H1 (cell line): ENCODE results near the gene COL21A1. TPM values are rescaled to one million over a fixed set of nuclear protein-coding genes. Genes with fewer than 3 reads are reported as not detected.

ENCODE experiments used
- CTCF ChIA-PET: fragments of 300-600 bp; sonication (Branson Sonifier 250); formaldehyde crosslinking; loops from one replicate; lab custom pipeline; 2021; ENCODE audit not compliant: partially characterized antibody; lab: Charles Lee
- POLR2A ChIA-PET: fragments of 300-600 bp; sonication (Branson Sonifier 250); formaldehyde crosslinking; loops from one replicate; lab custom pipeline; 2021; ENCODE audit warnings: inconsistent platforms; ENCODE audit not compliant: partially characterized antibody; lab: Charles Lee
- DNase-seq, 2 experiments: peaks; one replicate each; pipeline versions ENCODE4 v3.0.0 to v3.0.0-alpha.2; 2010 to 2022; ENCODE audit warnings: low spot score in 2 of 2, low read depth in 1 of 2, mixed read lengths in 1 of 2
- FAIRE-seq: peaks from 2 replicates; lab custom pipeline; 2011; peaks lifted over from hg19 to GRCh38; lab: Jason Lieb, UNC
- H2AFZ ChIP-seq: 2 replicates; pipeline ENCODE4 v1.8.1; 2012; ENCODE audit warnings: low read length, inconsistent platforms
- H2AK5ac ChIP-seq: 2 replicates; pipeline ENCODE4 v1.6.1; 2013; ENCODE audit warnings: low read depth, low read length
- H2BK120ac ChIP-seq: replicated peaks from 2 replicates; pipeline ENCODE3; 2013; ENCODE audit warnings: low read depth, low read length, inconsistent platforms
- H2BK12ac ChIP-seq: 2 replicates; pipeline ENCODE4 v1.6.1; 2013; ENCODE audit warnings: low read depth, low read length
- H2BK15ac ChIP-seq: 2 replicates; pipeline ENCODE4 v1.6.1; 2013; ENCODE audit warnings: low read length
- H2BK20ac ChIP-seq: 2 replicates; pipeline ENCODE4 v1.6.1; 2013; ENCODE audit warnings: low read length
- H2BK5ac ChIP-seq: 2 replicates; pipeline ENCODE4 v1.6.1; 2013; ENCODE audit warnings: low read depth, low read length
- H3K14ac ChIP-seq: 2 replicates; pipeline ENCODE4 v1.6.1; 2013; ENCODE audit warnings: inconsistent platforms; ENCODE audit not compliant: insufficient read length
- H3K18ac ChIP-seq: 2 replicates; pipeline ENCODE4 v1.6.1; 2013; ENCODE audit warnings: low read length; ENCODE audit errors: extremely low read depth
- H3K23ac ChIP-seq: 2 replicates; pipeline ENCODE4 v1.6.1; 2013; ENCODE audit warnings: inconsistent platforms; ENCODE audit not compliant: insufficient read length
- H3K23me2 ChIP-seq: 2 replicates; pipeline ENCODE4 v1.6.1; 2013; ENCODE audit warnings: low read depth, low read length
- H3K27ac ChIP-seq: 2 replicates; pipeline ENCODE4 v1.6.1; 2011; ENCODE audit warnings: low read depth, low read length, inconsistent platforms
- H3K27me3 ChIP-seq, 4 experiments: replicated peaks in 1 of 4; 1 replicate in 1 of 4; 2 replicates in 3 of 4; pipeline versions ENCODE4 v1.6.1 to v1.8.1; 2011 to 2013; ENCODE audit warnings: low read length in 3 of 4, mild to moderate bottlenecking in 3 of 4, inconsistent platforms in 2 of 4, mixed read lengths in 2 of 4, moderate library complexity in 1 of 4; ENCODE audit not compliant: control insufficient read depth in 3 of 4, insufficient read depth in 3 of 4; ENCODE audit errors: extremely low read depth in 1 of 4
- H3K36me3 ChIP-seq, 4 experiments: 2 replicates each; pipeline versions ENCODE4 v1.6.1 to v1.8.1; 2011 to 2013; ENCODE audit warnings: mild to moderate bottlenecking in 4 of 4, low read length in 3 of 4, moderate library complexity in 2 of 4, control low read depth in 1 of 4, inconsistent platforms in 1 of 4; ENCODE audit not compliant: insufficient read depth in 4 of 4, control insufficient read depth in 2 of 4
- H3K4ac ChIP-seq: replicated peaks from 2 replicates; pipeline ENCODE3; 2013; ENCODE audit warnings: low read length, low read depth, mixed read lengths, inconsistent platforms; ENCODE audit not compliant: insufficient read length
- H3K4me1 ChIP-seq, 4 experiments: replicated peaks in 1 of 4; 1 replicate in 1 of 4; 2 replicates in 3 of 4; pipeline versions ENCODE4 v1.6.1 to v1.8.1; 2011 to 2013; ENCODE audit warnings: low read length in 3 of 4, inconsistent platforms in 2 of 4, mixed read lengths in 1 of 4; ENCODE audit not compliant: insufficient read depth in 4 of 4, control insufficient read depth in 3 of 4
- H3K4me2 ChIP-seq, 2 experiments: 2 replicates each; pipeline versions ENCODE4 v1.6.1 to v1.8.1; 2011 to 2013; ENCODE audit warnings: low read depth in 2 of 2, low read length in 2 of 2, control low read depth in 1 of 2, inconsistent platforms in 1 of 2, mild to moderate bottlenecking in 1 of 2; ENCODE audit not compliant: insufficient read depth in 1 of 2
- H3K4me3 ChIP-seq, 4 experiments: fragments of 200-600, 300-600 bp in 1 of 4; sonication (generic), shearing (Covaris generic), sonication (Bioruptor Twin) in 1 of 4; 2 replicates each; pipeline versions ENCODE4 v1.5.1 to v1.8.1; 2011 to 2016; ENCODE audit warnings: low read length in 4 of 4, low read depth in 3 of 4, control low read depth in 2 of 4, inconsistent platforms in 2 of 4, mild to moderate bottlenecking in 2 of 4, mixed read lengths in 1 of 4, moderate library complexity in 1 of 4; ENCODE audit not compliant: insufficient read depth in 2 of 4; ENCODE audit errors: extremely low read depth in 1 of 4
- H3K56ac ChIP-seq: replicated peaks from 2 replicates; pipeline ENCODE3; 2013; ENCODE audit warnings: low read depth, mild to moderate bottlenecking, mixed read lengths, low read length, inconsistent platforms; ENCODE audit not compliant: insufficient read length
- H3K79me1 ChIP-seq: 2 replicates; pipeline ENCODE4 v1.6.1; 2013; ENCODE audit warnings: low read depth, low read length, control low read depth
- H3K79me2 ChIP-seq, 2 experiments: 2 replicates each; pipeline versions ENCODE4 v1.6.1 to v1.8.1; 2012 to 2013; ENCODE audit warnings: low read length in 2 of 2, mild to moderate bottlenecking in 2 of 2, inconsistent platforms in 1 of 2; ENCODE audit not compliant: insufficient read depth in 2 of 2, control insufficient read depth in 1 of 2
- H3K9ac ChIP-seq, 4 experiments: replicated peaks in 1 of 4; 1 replicate in 1 of 4; 2 replicates in 3 of 4; pipeline versions ENCODE4 v1.6.1 to v1.8.1; 2011 to 2013; ENCODE audit warnings: low read depth in 3 of 4, low read length in 3 of 4, control low read depth in 2 of 4, mild to moderate bottlenecking in 2 of 4, moderate library complexity in 2 of 4, inconsistent platforms in 1 of 4; ENCODE audit errors: extremely low read depth in 1 of 4
- H3K9me3 ChIP-seq, 2 experiments: 2 replicates each; pipeline versions ENCODE4 v1.6.1 to v1.8.1; 2012 to 2013; ENCODE audit warnings: mild to moderate bottlenecking in 2 of 2, moderate library complexity in 2 of 2, control low read depth in 1 of 2, inconsistent platforms in 1 of 2, low read depth in 1 of 2, low read length in 1 of 2, mixed read lengths in 1 of 2; ENCODE audit not compliant: insufficient read depth in 2 of 2
- H4K20me1 ChIP-seq, 2 experiments: replicated peaks in 1 of 2; 2 replicates each; pipeline versions ENCODE3 to v1.8.1; 2011 to 2013; ENCODE audit warnings: inconsistent platforms in 2 of 2, low read length in 2 of 2, mild to moderate bottlenecking in 1 of 2; ENCODE audit not compliant: insufficient read depth in 2 of 2, control insufficient read depth in 1 of 2
- H4K5ac ChIP-seq: 2 replicates; pipeline ENCODE4 v1.6.1; 2013; ENCODE audit warnings: low read length, low read depth, mixed read lengths, inconsistent platforms; ENCODE audit not compliant: insufficient read length
- H4K8ac ChIP-seq: 2 replicates; pipeline ENCODE4 v1.8.0; 2013; ENCODE audit warnings: mild to moderate bottlenecking, moderate library complexity, low read length, inconsistent platforms; ENCODE audit not compliant: insufficient read depth; ENCODE audit errors: extremely low read depth
- H4K91ac ChIP-seq: replicated peaks from 2 replicates; pipeline ENCODE3; 2013; ENCODE audit warnings: low read length, mixed read lengths, inconsistent platforms; ENCODE audit not compliant: insufficient read length
- CHD1 ChIP-seq: IDR thresholded peaks from 2 replicates; pipeline ENCODE4 v1.6.1; 2012; ENCODE audit warnings: low read depth, low read length, improper control_type of control experiment
- KDM1A ChIP-seq: fragments of 200-600, 300-600 bp; sonication (generic); IDR thresholded peaks from 2 replicates; pipeline ENCODE4 v1.7.1; 2016; ENCODE audit warnings: mild to moderate bottlenecking, low read length, borderline replicate concordance
- NANOG ChIP-seq: IDR thresholded peaks from 2 replicates; pipeline ENCODE4 v1.6.1; 2011; ENCODE audit warnings: low read length, low read depth, mild to moderate bottlenecking, inconsistent platforms; ENCODE audit not compliant: insufficient read depth, poor library complexity, severe bottlenecking
- SRF ChIP-seq: IDR thresholded peaks from 2 replicates; pipeline ENCODE4 v1.6.1; 2011; ENCODE audit warnings: mild to moderate bottlenecking, low read depth, low read length, moderate library complexity
- WGBS, 2 experiments: shearing (Covaris generic) in 1 of 2; methylation state at CpG; one replicate each; pipeline versions ENCODE4 v1.1.6 to v1.1.7; 2013 to 2015; ENCODE audit warnings: low lambda C conversion rate in 2 of 2, mixed read lengths in 2 of 2, inconsistent platforms in 1 of 2, low coverage in 1 of 2, missing lambda C conversion rate in 1 of 2; ENCODE audit not compliant: insufficient replicate concordance in 2 of 2, insufficient coverage in 1 of 2, insufficient read length in 1 of 2; ENCODE audit errors: extremely low coverage in 1 of 2, missing lambda C conversion rate in 1 of 2; 5-methylcytosine and 5-hydroxymethylcytosine counted together
- polyA plus RNA-seq, 7 experiments: library from polyadenylated mRNA; depleted of rRNA in 3 of 7; stranded (reverse) in 5 of 7; unstranded in 2 of 7; fragments of >200 nt in 5 of 7; fragments of 200-250 nt in 2 of 7; gene quantifications; 1 replicate in 5 of 7; 2 replicates in 1 of 7; 4 replicates in 1 of 7; pipeline versions ENCODE4 v1.2.1 to v1.2.3, GENCODE V29; 2011 to 2013; ENCODE audit warnings: missing spikeins in 2 of 7, mixed read lengths in 2 of 7
- total RNA-seq: library from RNA; stranded (reverse); fragmentation: NEBNext Ultra II Directional; extraction: Animal tissue kit (Norgen Biotek cat#: 25700); gene quantifications from 2 replicates; pipeline ENCODE4 v1.2.1, GENCODE V29; 2021
- TF ChIP-seq, protein P1 (sequence below): IDR thresholded peaks from 2 replicates; pipeline ENCODE4 v1.6.1; 2012; ENCODE audit warnings: inconsistent platforms

COL21A1 gene
- total and polyA plus RNA-seq, 2 of the 8 experiments (the other 6 are each of a cell fraction or from before 2014, with no cell fraction given) = 1.6 to 3.4 TPM

DNA sequence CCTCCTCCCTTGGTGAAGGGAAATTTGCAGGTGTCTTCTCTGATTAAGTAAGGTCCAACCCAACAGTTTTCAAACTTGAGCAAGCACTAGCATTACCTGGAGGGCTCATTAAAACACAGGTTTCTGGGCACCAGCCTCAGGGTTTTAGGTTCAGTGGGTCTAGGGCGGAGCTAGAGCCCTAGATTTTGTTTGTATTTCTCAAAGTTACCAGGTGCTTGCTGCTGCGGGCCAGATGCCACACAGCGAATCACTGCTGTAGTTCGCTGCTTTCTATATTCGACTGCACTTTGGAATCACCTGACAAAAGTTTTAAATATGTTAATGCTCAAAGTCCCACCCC, 869 bp downstream of the COL21A1 start:
- FAIRE-seq = no peak
- peaks cover 7% of the 10 kb centered on the region; the same call in 1 of the 2 replicates for H3K23me2 ChIP-seq
- no peaks in the 10 kb centered on the region for H3K79me2 ChIP-seq
- H3K9ac ChIP-seq = peak overlapping the region in 2 of 4 experiments; percentile 28 to 63; a peak in 4 of 7 replicates
- no peaks in the 10 kb centered on the region for H3K9me3 ChIP-seq
- H3K14ac ChIP-seq = no peak overlapping the region
- peak overlapping the region; percentile 84 to 85 for H3K4me2 ChIP-seq
- H2AK5ac ChIP-seq = no peak overlapping the region
- H2BK120ac ChIP-seq = no peak overlapping the region
- no peak overlapping the region for H4K91ac ChIP-seq
- H2BK20ac ChIP-seq = no peak overlapping the region
- H3K27ac ChIP-seq = peak overlapping the region; percentile 61; the same call in 1 of the 2 replicates
- peak overlapping the region; percentile 89 for H2BK5ac ChIP-seq
- H3K56ac ChIP-seq = peak overlapping the region; percentile 43
- H3K18ac ChIP-seq = no peak overlapping the region
- peak overlapping the region; percentile 50 to 63 (median 54); a peak in 7 of 8 replicates for H3K4me3 ChIP-seq
- H3K27me3 ChIP-seq = no peaks in the 10 kb centered on the region
- no peak overlapping the region for H3K4ac ChIP-seq
- no peak overlapping the region for H2AFZ ChIP-seq
- H4K5ac ChIP-seq = no peak overlapping the region
- 4% methylated on average over 5 of the region's 5 CpGs; no CpG with 5 or more reads in 1 of the 2 experiments for WGBS, 2 experiments
- TF ChIP-seq SRF (no peak), NANOG (no peak), CHD1 (no peak), KDM1A (no peak)
- TF ChIP-seq, protein P1, sequence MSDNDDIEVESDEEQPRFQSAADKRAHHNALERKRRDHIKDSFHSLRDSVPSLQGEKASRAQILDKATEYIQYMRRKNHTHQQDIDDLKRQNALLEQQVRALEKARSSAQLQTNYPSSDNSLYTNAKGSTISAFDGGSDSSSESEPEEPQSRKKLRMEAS = no peak
- no peak overlapping the region for H4K8ac ChIP-seq
- H3K79me1 ChIP-seq = no peaks in the 10 kb centered on the region
- H3K4me1 ChIP-seq = peaks cover 0 to 22% (median 16%) of the 10 kb centered on the region in 4 experiments; a peak in 5 of 7 replicates
- ChIA-PET CTCF (interaction anchor here (0.8 to 1.5 kb wide), 5 partner anchors 9 to 191 kb away, joined by 3 to 7 read pairs (median 4); no protein-coding TSS in a partner anchor), POLR2A (interaction anchor here (0.9 to 1.4 kb wide), 5 partner anchors 10 to 21 kb away, joined by 3 to 7 read pairs (median 4); no protein-coding TSS in a partner anchor)
- no peaks in the 10 kb centered on the region for H3K36me3 ChIP-seq
- H2BK15ac ChIP-seq = no peak overlapping the region
- H2BK12ac ChIP-seq = 0 out of 2 replicates have a peak overlapping the region, but pooled peaks have one; percentile 34
- no peaks in the 10 kb centered on the region for H4K20me1 ChIP-seq
- no peak overlapping the region for H3K23ac ChIP-seq
- peak in 1 of 2 experiments; percentile 49 for DNase-seq
